CD14-positive monocyte (primary cell): Measurements from ENCODE around the gene RSRC1. TPM values are rescaled to one million over a fixed set of nuclear protein-coding genes. Genes with fewer than 3 reads are reported as not detected.

Experiments
- DNase-seq, 3 donors: peaks; one replicate each; pipeline ENCODE4 v3.0.0-alpha.2; 2011 to 2022
- H2AFZ ChIP-seq: 2 replicates; pipeline ENCODE4 v1.6.0; 2012; ENCODE audit warnings: mild to moderate bottlenecking, low read depth, low read length, inconsistent platforms; ENCODE audit not compliant: insufficient read depth, poor library complexity, severe bottlenecking
- H3K27ac ChIP-seq, 2 donors: 1 replicate in 1 of 2; 2 replicates in 1 of 2; pipeline ENCODE4 v1.5.1; 2012 to 2013; ENCODE audit warnings: low read length in 2 of 2, control low read depth in 1 of 2, inconsistent platforms in 1 of 2, low read depth in 1 of 2, mild to moderate bottlenecking in 1 of 2
- H3K27me3 ChIP-seq, 2 donors: one replicate each; pipeline versions ENCODE4 v1.6.0 to v1.6.1; 2011 to 2013; ENCODE audit warnings: low read length in 2 of 2; ENCODE audit not compliant: control insufficient read depth in 2 of 2, insufficient read depth in 2 of 2
- H3K36me3 ChIP-seq, 2 donors: replicated peaks in 1 of 2; 1 replicate in 1 of 2; 2 replicates in 1 of 2; pipeline versions ENCODE4 v1.5.1 to v1.6.1; 2012 to 2013; ENCODE audit warnings: low read length in 2 of 2, control low read depth in 1 of 2, inconsistent platforms in 1 of 2, mild to moderate bottlenecking in 1 of 2; ENCODE audit not compliant: insufficient read depth in 2 of 2, control insufficient read depth in 1 of 2
- H3K4me1 ChIP-seq, 2 donors: 1 replicate in 1 of 2; 2 replicates in 1 of 2; pipeline versions ENCODE4 v1.5.1 to v1.6.1; 2012 to 2013; ENCODE audit warnings: low read length in 2 of 2, control low read depth in 1 of 2, inconsistent platforms in 1 of 2, mild to moderate bottlenecking in 1 of 2, moderate library complexity in 1 of 2; ENCODE audit not compliant: insufficient read depth in 2 of 2, control insufficient read depth in 1 of 2
- H3K4me2 ChIP-seq: replicated peaks from 2 replicates; pipeline ENCODE3; 2012; ENCODE audit warnings: low read length, moderate library complexity, mild to moderate bottlenecking; ENCODE audit not compliant: poor library complexity, severe bottlenecking; ENCODE audit errors: extremely low read depth
- H3K4me3 ChIP-seq, 3 experiments: fragments of 200-600 bp in 1 of 3; sonication (generic) in 1 of 3; replicated peaks in 1 of 3; 1 replicate in 2 of 3; 2 replicates in 1 of 3; pipeline ENCODE4 v1.5.1; 2011 to 2013; ENCODE audit warnings: low read length in 3 of 3, mild to moderate bottlenecking in 3 of 3, control low read depth in 2 of 3, low read depth in 2 of 3, inconsistent platforms in 1 of 3, moderate library complexity in 1 of 3
- H3K79me2 ChIP-seq: 2 replicates; pipeline ENCODE4 v1.6.0; 2012; ENCODE audit warnings: mild to moderate bottlenecking, control low read depth, inconsistent platforms, low read length, moderate library complexity; ENCODE audit not compliant: insufficient read depth
- H3K9ac ChIP-seq: 2 replicates; pipeline ENCODE4 v1.6.0; 2017; ENCODE audit warnings: low read length, mild to moderate bottlenecking; ENCODE audit not compliant: insufficient read depth, poor library complexity, severe bottlenecking
- H3K9me3 ChIP-seq, 2 donors: replicated peaks in 1 of 2; 1 replicate in 1 of 2; 2 replicates in 1 of 2; pipeline versions ENCODE4 v1.5.1 to v1.6.1; 2012 to 2013; ENCODE audit warnings: low read length in 2 of 2, control low read depth in 1 of 2; ENCODE audit not compliant: control insufficient read depth in 1 of 2, insufficient read depth in 1 of 2
- H4K20me1 ChIP-seq: 2 replicates; pipeline ENCODE4 v1.6.0; 2012; ENCODE audit warnings: mild to moderate bottlenecking, low read length, control low read depth, moderate library complexity; ENCODE audit not compliant: insufficient read depth
- H3K27ac Mint-ChIP-seq, 7 donors: one replicate each; pipeline ENCODE4 v1.8.0; 2020; ENCODE audit warnings: mild to moderate bottlenecking in 7 of 7, mixed read lengths in 7 of 7, moderate library complexity in 6 of 7, inconsistent platforms in 2 of 7
- H3K27me3 Mint-ChIP-seq, 3 donors: one replicate each; pipeline ENCODE4 v1.8.0; 2021 to 2022; ENCODE audit warnings: low read depth in 3 of 3, mild to moderate bottlenecking in 3 of 3, mixed read lengths in 3 of 3, moderate library complexity in 3 of 3, inconsistent platforms in 1 of 3
- H3K36me3 Mint-ChIP-seq, 2 donors: one replicate each; pipeline ENCODE4 v1.8.0; 2020; ENCODE audit warnings: mixed read lengths in 2 of 2, inconsistent platforms in 1 of 2, mild to moderate bottlenecking in 1 of 2
- H3K4me1 Mint-ChIP-seq: one replicate; pipeline ENCODE4 v1.8.0; 2020; ENCODE audit warnings: mild to moderate bottlenecking, mixed read lengths
- H3K4me3 Mint-ChIP-seq, 2 donors: one replicate each; pipeline ENCODE4 v1.8.0; 2020; ENCODE audit warnings: mild to moderate bottlenecking in 2 of 2, mixed read lengths in 2 of 2, moderate library complexity in 1 of 2
- H3K9me3 Mint-ChIP-seq, 7 donors: one replicate each; pipeline ENCODE4 v1.8.0; 2020 to 2022; ENCODE audit warnings: mixed read lengths in 7 of 7, mild to moderate bottlenecking in 6 of 7, moderate library complexity in 6 of 7, inconsistent platforms in 2 of 7
- CTCF ChIP-seq: fragments of 200-600 bp; IDR thresholded peaks from one replicate; pipeline ENCODE4 v1.8.0; 2022; ENCODE audit warnings: antibody characterized with exemption, mild to moderate bottlenecking
- WGBS: methylation state at CpG from one replicate; pipeline ENCODE4 v1.1.5; 2013; ENCODE audit warnings: missing lambda C conversion rate; ENCODE audit not compliant: insufficient coverage; 5-methylcytosine and 5-hydroxymethylcytosine counted together
- intact Hi-C, 2 donors: fragments of 100-400 bp; cut with micrococcal nuclease; formaldehyde crosslinking; loops; one replicate each; pipeline versions ENCODE4 v1.15.0 to v1.15.1; 2023
- polyA plus RNA-seq, 3 donors: library from polyadenylated mRNA; depleted of rRNA in 1 of 3; unstranded in 2 of 3; stranded (reverse) in 1 of 3; fragments of 300-500 nt in 2 of 3; fragments of >200 nt in 1 of 3; fragmentation: Illumina TruSeq in 2 of 3; gene quantifications; 1 replicate in 2 of 3; 2 replicates in 1 of 3; pipeline ENCODE4 v1.2.3, GENCODE V29; 2012 to 2021

RSRC1 gene
- polyA plus RNA-seq, 3 donors = 6.6 to 31.7 (median 15.1) TPM

DNA sequence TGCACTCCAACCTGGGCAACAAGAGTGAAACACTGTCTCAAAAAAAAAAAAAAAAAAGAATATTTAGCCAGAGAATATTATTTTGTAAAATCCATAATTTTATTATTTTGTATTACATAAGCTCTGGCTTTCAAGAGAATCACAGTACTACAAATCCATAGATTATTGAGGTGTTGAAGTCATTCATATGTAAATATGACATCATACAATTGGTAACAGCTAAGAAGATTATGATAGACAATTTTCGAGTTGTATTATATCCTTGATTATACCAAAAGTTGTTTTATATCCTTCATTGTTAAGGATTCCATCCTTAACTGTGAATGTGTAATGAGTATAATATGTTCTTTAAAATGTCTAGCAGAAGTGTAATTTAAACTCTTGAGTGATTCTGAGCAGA is 464.8 kb downstream of the RSRC1 start:
- Histone ChIP-seq H4K20me1 (no peaks in the 10 kb centered on the region), H3K36me3 (no peaks in the 10 kb centered on the region), H3K9ac (no peak overlapping the region), H3K4me2 (no peak overlapping the region), H3K79me2 (no peaks in the 10 kb centered on the region), H3K27me3 (peaks cover 8 to 23% of the 10 kb centered on the region in 2 donors), H3K4me3 (no peak overlapping the region), H3K27ac (no peak overlapping the region), H3K4me1 (peaks cover 10 to 11% of the 10 kb centered on the region in 2 donors), H2AFZ (no peak overlapping the region), H3K9me3 (no peaks in the 10 kb centered on the region)
- Mint-ChIP-seq H3K27me3 (peaks cover 16 to 42% (median 24%) of the 10 kb centered on the region in 3 donors), H3K4me1 (peaks cover 10% of the 10 kb centered on the region), H3K27ac (no peak overlapping the region), H3K36me3 (no peaks in the 10 kb centered on the region), H3K4me3 (no peak overlapping the region), H3K9me3 (peaks cover 8 to 17% (median 11%) of the 10 kb centered on the region in 7 donors)
- WGBS = no CpG with 5 or more reads among the region's 1 CpG
- intact Hi-C loops = no loop called here
- no peak for DNase-seq
- no peak for TF ChIP-seq CTCF

GRCh38 chr3:158590223-158590622 is 480.3 kb downstream of the RSRC1 start:
- Histone ChIP-seq H3K4me2 (no peak overlapping the region), H3K4me3 (no peak overlapping the region), H3K79me2 (no peaks in the 10 kb centered on the region), H3K27me3 (no peaks in the 10 kb centered on the region), H3K9me3 (no peaks in the 10 kb centered on the region), H3K36me3 (no peaks in the 10 kb centered on the region), H4K20me1 (no peaks in the 10 kb centered on the region), H3K4me1 (no peaks in the 10 kb centered on the region), H3K9ac (no peak overlapping the region), H2AFZ (no peak overlapping the region), H3K27ac (no peak overlapping the region)
- DNase-seq = no peak
- H3K4me1 Mint-ChIP-seq = no peaks in the 10 kb centered on the region
- H3K27me3 Mint-ChIP-seq = peaks cover 0 to 3% (median 1%) of the 10 kb centered on the region in 3 donors
- H3K27ac Mint-ChIP-seq = no peak overlapping the region
- H3K9me3 Mint-ChIP-seq = peaks cover 0 to 3% (median 0%) of the 10 kb centered on the region in 7 donors
- H3K36me3 Mint-ChIP-seq = no peaks in the 10 kb centered on the region
- no peak for TF ChIP-seq CTCF
- H3K4me3 Mint-ChIP-seq = no peak overlapping the region
- intact Hi-C loops = no loop called here

Other genes with a start within 250 kb of the RSRC1 start
- gene SHOX2, start 3.7 kb upstream of the RSRC1 start, polyA plus RNA-seq = under 1 TPM in 1 of 3 donors, not detected in 2; 0.04 TPM